ENCODE measurements around the gene TRIM49.
"Not testable (repeated sequence)": the region's sequence is repeated elsewhere in the genome, so short reads cannot be mapped to it uniquely, and the experiment has no call there.

- TF ChIP-seq CTCF (tag by site-specific recombination; IDR thresholded peaks at IDR 0.05); SCRT1 (tag by site-specific recombination; IDR thresholded peaks at IDR 0.05; ENCODE audit: borderline replicate concordance); ZNF555 (tag by site-specific recombination; conservative IDR thresholded peaks at IDR 0.05): not testable (repeated sequence)
Observed at GRCh38 chr11:89826694-89827093, 18.3 kb upstream of the TRIM49 start.

Measured in HEK293 (cell line).